Spleen (tissue), 11 donors: ENCODE data around the gene NRN1. TPM values are rescaled to one million over a fixed set of nuclear protein-coding genes. Genes with fewer than 3 reads are reported as not detected.

ENCODE experiments used
- DNase-seq: peaks from one replicate; pipeline ENCODE4 v3.0.0-alpha.2; 2020
- H3K27ac ChIP-seq, 8 donors: fragments of 200-600 bp; sonication (generic) in 7 of 8; 1 replicate in 4 of 8; 2 replicates in 4 of 8; pipeline versions ENCODE4 v1.5.0 to v1.8.0; 2016 to 2021; ENCODE audit warnings: inconsistent platforms in 4 of 8, mild to moderate bottlenecking in 4 of 8, moderate library complexity in 1 of 8
- H3K27me3 ChIP-seq, 7 donors: fragments of 200-600 bp; sonication (generic) in 6 of 7; replicated peaks in 1 of 7; 1 replicate in 4 of 7; 2 replicates in 3 of 7; pipeline versions ENCODE4 v1.5.0 to v1.8.0; 2016 to 2021; ENCODE audit warnings: inconsistent platforms in 3 of 7, mild to moderate bottlenecking in 1 of 7
- H3K36me3 ChIP-seq, 6 donors: fragments of 200-600 bp; sonication (generic) in 5 of 6; 1 replicate in 4 of 6; 2 replicates in 2 of 6; pipeline versions ENCODE4 v1.5.0 to v1.8.0; 2016 to 2021; ENCODE audit warnings: inconsistent platforms in 2 of 6
- H3K4me1 ChIP-seq, 6 donors: fragments of 200-600 bp; sonication (generic) in 5 of 6; 1 replicate in 3 of 6; 2 replicates in 3 of 6; pipeline versions ENCODE4 v1.5.0 to v1.8.0; 2016 to 2021; ENCODE audit warnings: inconsistent platforms in 3 of 6
- H3K4me3 ChIP-seq, 8 donors: fragments of 200-600 bp; sonication (generic) in 7 of 8; 1 replicate in 4 of 8; 2 replicates in 4 of 8; pipeline versions ENCODE4 v1.5.0 to v1.8.0; 2016 to 2021; ENCODE audit warnings: inconsistent platforms in 4 of 8, mild to moderate bottlenecking in 4 of 8, moderate library complexity in 2 of 8
- H3K9me3 ChIP-seq, 8 donors: fragments of 200-600 bp; sonication (generic) in 7 of 8; 1 replicate in 4 of 8; 2 replicates in 4 of 8; pipeline versions ENCODE4 v1.5.0 to v1.8.0; 2016 to 2021; ENCODE audit warnings: inconsistent platforms in 4 of 8
- POLR2A ChIP-seq, 3 donors: fragments of 450-650 bp; IDR thresholded peaks; one replicate each; pipeline ENCODE4 v1.5.1; 2017; ENCODE audit warnings: antibody characterized with exemption in 3 of 3, mild to moderate bottlenecking in 1 of 3
- POLR2AphosphoS5 ChIP-seq, 3 donors: sonication (generic); formaldehyde crosslinking; IDR thresholded peaks; one replicate each; pipeline ENCODE4 v1.5.1; 2017; ENCODE audit warnings: antibody characterized with exemption in 3 of 3
- WGBS, 5 donors: extraction: QIAGEN DNeasy Blood & Tissue Kit in 3 of 5; methylation state at CpG; one replicate each; pipeline versions ENCODE4 v1.1.5 to v1.1.7; 2013 to 2018; 5-methylcytosine and 5-hydroxymethylcytosine counted together
- intact Hi-C: fragments of 100-400 bp; cut with DNase I; formaldehyde crosslinking; loops from one replicate; pipeline ENCODE4 v1.15.0; 2023; ENCODE audit warnings: low total_unique reads
- polyA plus RNA-seq, 3 donors: library from polyadenylated mRNA; stranded (reverse); fragments of 200-250 nt; gene quantifications; one replicate each; pipeline ENCODE4 v1.2.1, GENCODE V29; 2013
- total RNA-seq, 7 donors: library from RNA; depleted of rRNA in 3 of 7; stranded (reverse); fragments of >200 nt in 3 of 7; fragmentation: NEBNext Ultra II Directional in 4 of 7; extraction: Animal tissue kit (Norgen Biotek cat#: 25700) in 4 of 7; gene quantifications; one replicate each; pipeline versions ENCODE4 v1.1.0 to v1.2.1, GENCODE V29; 2016 to 2021
- TF ChIP-seq, protein P1 (sequence below), 11 experiments: fragments of 200-600 bp in 7 of 11; fragments of 450-650 bp in 4 of 11; sonication (generic) in 4 of 11; IDR thresholded peaks in 8 of 11; conservative IDR thresholded peaks in 3 of 11; 1 replicate in 7 of 11; 2 replicates in 4 of 11; pipeline versions ENCODE4 v1.4.0 to v1.8.0; 2016 to 2021; ENCODE audit warnings: antibody characterized with exemption in 11 of 11, inconsistent platforms in 4 of 11, mild to moderate bottlenecking in 1 of 11
- donor health status: healthy with polysubstance abuse.
- donor health status: DM: no; HTN: no; CAD: no; lungs with moderate emphysema.
- donor health status: DM: no; HTN: no; CAD: no.
- donor health status: Bipolar disorder and iron deficiency.
- donor health status: healthy.
- donor health status: DM: no; HTN: no; CAD: no.
- donor health status: DM: yes; HTN: yes; CAD: no.

Gene NRN1
- total and polyA plus RNA-seq, 10 donors: 6.9 to 28.5 (median 18.3) TPM

DNA sequence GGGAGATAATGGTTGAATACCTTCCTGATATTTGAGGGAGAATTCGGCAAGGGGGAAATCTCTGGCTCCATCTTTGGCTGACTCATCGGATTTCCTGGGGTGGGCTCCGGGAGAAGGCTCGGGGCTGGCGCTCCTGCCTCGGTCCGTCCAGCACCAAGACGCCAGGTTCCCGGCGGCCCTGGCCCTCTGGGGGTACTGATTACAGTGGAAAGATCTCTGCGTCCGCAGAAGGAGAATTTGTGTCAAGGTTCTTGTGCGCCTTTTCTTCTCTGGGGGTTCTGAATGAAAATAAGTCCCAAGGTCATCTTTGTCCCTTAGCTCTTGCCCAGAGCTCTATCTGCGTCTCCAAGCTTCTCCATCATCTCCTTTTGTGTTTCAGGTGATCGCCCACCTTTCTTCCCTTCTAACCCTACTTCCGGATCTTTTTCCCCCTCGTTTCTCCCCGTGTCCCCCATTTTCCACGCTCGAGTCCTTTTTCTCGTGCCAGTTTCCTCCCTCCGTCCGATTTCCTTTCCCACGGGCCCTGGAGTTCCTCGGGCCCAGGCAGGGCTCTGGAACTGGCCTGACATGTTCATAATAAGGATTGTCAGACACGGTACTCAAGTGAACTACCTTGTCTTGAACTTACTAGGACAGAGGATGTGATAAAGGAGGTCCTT is 11.6 kb downstream of the NRN1 start:
- intact Hi-C loops: no loop called here
- H3K36me3 ChIP-seq: no peaks in the 10 kb centered on the region
- peaks cover 7 to 89% (median 78%) of the 10 kb centered on the region in 7 donors for H3K27me3 ChIP-seq
- H3K4me3 ChIP-seq: peak overlapping the region in 1 of 8 donors; percentile 79
- WGBS, 5 donors: 12 to 26% (median 14%) methylated on average over 26 of the region's 26 CpGs
- DNase-seq: no peak
- peaks cover 26 to 67% (median 45%) of the 10 kb centered on the region in 6 donors for H3K4me1 ChIP-seq
- TF ChIP-seq, protein P1, sequence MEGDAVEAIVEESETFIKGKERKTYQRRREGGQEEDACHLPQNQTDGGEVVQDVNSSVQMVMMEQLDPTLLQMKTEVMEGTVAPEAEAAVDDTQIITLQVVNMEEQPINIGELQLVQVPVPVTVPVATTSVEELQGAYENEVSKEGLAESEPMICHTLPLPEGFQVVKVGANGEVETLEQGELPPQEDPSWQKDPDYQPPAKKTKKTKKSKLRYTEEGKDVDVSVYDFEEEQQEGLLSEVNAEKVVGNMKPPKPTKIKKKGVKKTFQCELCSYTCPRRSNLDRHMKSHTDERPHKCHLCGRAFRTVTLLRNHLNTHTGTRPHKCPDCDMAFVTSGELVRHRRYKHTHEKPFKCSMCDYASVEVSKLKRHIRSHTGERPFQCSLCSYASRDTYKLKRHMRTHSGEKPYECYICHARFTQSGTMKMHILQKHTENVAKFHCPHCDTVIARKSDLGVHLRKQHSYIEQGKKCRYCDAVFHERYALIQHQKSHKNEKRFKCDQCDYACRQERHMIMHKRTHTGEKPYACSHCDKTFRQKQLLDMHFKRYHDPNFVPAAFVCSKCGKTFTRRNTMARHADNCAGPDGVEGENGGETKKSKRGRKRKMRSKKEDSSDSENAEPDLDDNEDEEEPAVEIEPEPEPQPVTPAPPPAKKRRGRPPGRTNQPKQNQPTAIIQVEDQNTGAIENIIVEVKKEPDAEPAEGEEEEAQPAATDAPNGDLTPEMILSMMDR (IDR thresholded peaks at IDR 0.05 in 8 of 11, conservative IDR thresholded peaks at IDR 0.05 in 3 of 11): no peak
- no peak for TF ChIP-seq POLR2A (IDR thresholded peaks at IDR 0.05)
- TF ChIP-seq POLR2AphosphoS5 (IDR thresholded peaks at IDR 0.05): no peak
- no peak overlapping the region for H3K27ac ChIP-seq
- H3K9me3 ChIP-seq: peaks cover 0 to 16% (median 1%) of the 10 kb centered on the region in 8 donors

DNA sequence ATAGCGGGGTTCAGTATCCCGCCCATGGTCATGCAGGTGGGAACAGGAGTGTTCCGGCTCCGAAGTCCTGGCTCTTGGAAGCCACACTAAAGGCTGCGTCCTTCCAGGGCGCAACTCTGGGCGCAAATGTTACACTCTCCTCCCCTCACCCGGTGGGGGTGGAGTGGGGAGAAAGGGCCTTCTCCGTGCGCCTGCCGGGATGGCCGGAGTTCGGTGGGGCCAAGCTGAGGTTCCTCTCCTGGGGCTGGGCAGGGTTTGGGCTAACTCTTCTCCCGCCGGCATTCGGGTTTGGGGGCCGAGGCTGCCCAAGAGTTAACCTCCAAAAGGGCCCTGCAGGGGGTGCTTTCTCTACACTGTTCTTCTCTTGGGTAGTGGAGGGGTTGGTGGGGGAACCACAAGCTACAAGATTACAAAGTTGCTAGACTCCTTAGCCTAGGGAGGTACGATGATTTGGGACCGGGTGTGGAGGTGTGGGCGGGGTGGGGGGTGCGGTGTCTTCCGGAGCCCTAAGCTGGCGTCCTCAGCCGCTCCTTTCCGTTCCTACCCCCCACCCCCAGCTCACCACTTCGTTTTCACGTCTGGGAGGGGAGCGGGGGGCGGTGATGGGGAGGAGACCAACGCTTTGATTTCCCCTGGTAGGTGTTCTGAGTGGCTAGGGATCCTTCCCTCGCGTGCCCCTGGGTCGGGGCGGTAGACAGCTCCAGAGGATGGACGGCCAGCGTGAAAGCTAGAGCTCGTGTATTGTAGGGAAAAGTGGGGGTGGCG is 12.3 kb downstream of the NRN1 start:
- peaks cover 0 to 11% (median 0%) of the 10 kb centered on the region in 8 donors for H3K9me3 ChIP-seq
- no peaks in the 10 kb centered on the region for H3K36me3 ChIP-seq
- H3K27me3 ChIP-seq: peaks cover 7 to 84% (median 71%) of the 10 kb centered on the region in 7 donors
- no peak overlapping the region for H3K27ac ChIP-seq
- intact Hi-C loops: no loop called here
- TF ChIP-seq POLR2AphosphoS5 (IDR thresholded peaks at IDR 0.05) (no peak), POLR2A (IDR thresholded peaks at IDR 0.05) (no peak)
- TF ChIP-seq, protein P1 (IDR thresholded peaks at IDR 0.05 in 8 of 11, conservative IDR thresholded peaks at IDR 0.05 in 3 of 11): no peak
- 18 to 31% (median 23%) methylated on average over 35 to 38 of the region's 38 CpGs for WGBS, 5 donors
- H3K4me1 ChIP-seq: peaks cover 26 to 66% (median 39%) of the 10 kb centered on the region in 6 donors
- DNase-seq: no peak
- no peak overlapping the region for H3K4me3 ChIP-seq

DNA sequence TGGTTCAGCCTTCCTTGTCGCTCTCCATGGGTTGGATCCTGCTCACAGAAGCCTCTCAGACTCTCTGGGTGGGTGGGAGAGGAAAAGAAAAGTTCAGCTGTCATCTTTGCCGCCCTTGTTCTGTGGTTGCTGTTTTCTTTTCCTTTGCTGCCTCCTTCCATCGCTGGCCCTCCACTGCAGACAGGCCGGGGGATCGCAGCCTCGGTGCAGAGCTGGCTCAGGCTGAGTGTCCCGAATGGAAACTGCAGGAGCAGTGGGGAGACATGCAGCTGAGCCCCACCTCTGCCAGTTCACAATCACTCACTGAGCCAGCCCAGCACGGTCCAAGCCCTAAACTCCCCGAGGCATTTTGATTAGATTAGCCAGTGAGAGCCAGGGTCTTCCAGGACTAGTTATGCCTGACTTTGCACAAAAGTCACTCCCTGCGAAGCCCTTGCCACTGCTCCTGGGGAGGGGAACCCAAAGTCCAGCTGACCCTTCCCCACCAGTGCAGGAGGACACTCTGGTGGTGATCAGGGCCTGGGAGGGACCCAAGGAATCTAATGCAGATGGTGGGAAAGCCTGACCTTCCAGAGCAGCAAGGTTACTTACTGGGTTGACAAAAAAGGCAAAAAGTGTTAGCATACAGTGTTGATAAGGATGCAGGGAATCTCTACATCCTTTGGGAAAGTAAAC is 14.0 kb downstream of the NRN1 start:
- H3K4me1 ChIP-seq: peaks cover 16 to 52% (median 22%) of the 10 kb centered on the region in 6 donors
- H3K27ac ChIP-seq: no peak overlapping the region
- no peak for TF ChIP-seq POLR2AphosphoS5 (IDR thresholded peaks at IDR 0.05)
- no peaks in the 10 kb centered on the region for H3K36me3 ChIP-seq
- WGBS, 5 donors: 35 to 48% (median 42%) methylated on average over 7 to 10 of the region's 10 CpGs
- no peak for DNase-seq
- H3K27me3 ChIP-seq: peaks cover 4 to 77% (median 54%) of the 10 kb centered on the region in 7 donors
- no peaks in the 10 kb centered on the region for H3K9me3 ChIP-seq
- H3K4me3 ChIP-seq: no peak overlapping the region
- intact Hi-C loops: no loop called here

DNA sequence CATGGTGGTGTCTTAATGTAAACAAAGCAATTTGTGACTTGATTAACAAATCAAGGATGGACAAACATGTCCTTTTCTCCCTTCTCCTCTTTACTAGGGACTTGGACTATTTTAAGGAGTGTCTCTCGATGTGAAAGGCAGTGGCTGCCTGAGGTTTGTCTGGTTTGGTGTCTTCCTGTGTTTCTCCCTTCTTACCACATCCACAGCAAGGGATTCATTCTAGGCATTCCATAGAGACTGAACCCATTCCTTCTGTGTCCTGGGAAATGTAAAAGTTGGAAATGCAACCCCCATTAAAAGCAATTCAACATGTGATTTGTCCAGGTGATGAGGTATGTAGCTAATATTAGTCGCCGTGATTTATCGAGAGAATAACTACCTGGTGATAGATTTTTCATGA is 15.9 kb downstream of the NRN1 start:
- Histone ChIP-seq H3K4me3 (no peak overlapping the region), H3K9me3 (no peaks in the 10 kb centered on the region), H3K27me3 (peaks cover 4 to 58% (median 35%) of the 10 kb centered on the region in 7 donors), H3K27ac (no peak overlapping the region), H3K36me3 (no peaks in the 10 kb centered on the region), H3K4me1 (peaks cover 2 to 33% (median 3%) of the 10 kb centered on the region in 6 donors)
- TF ChIP-seq POLR2AphosphoS5 (IDR thresholded peaks at IDR 0.05) (no peak), POLR2A (IDR thresholded peaks at IDR 0.05) (no peak)
- TF ChIP-seq, protein P1 (IDR thresholded peaks at IDR 0.05 in 8 of 11, conservative IDR thresholded peaks at IDR 0.05 in 3 of 11): no peak
- no peak for DNase-seq
- WGBS, 5 donors: 88 to 95% (median 92%) methylated on average over 4 of the region's 4 CpGs
- intact Hi-C loops: no loop called here
